Omental fat pad (tissue), 4 donors: ENCODE data around the gene GPSM3. TPM values are rescaled to one million over a fixed set of nuclear protein-coding genes. Genes with fewer than 3 reads are reported as not detected.
"Not testable (repeated sequence)": the region's sequence is repeated elsewhere in the genome, so short reads cannot be mapped to it uniquely, and the experiment has no call there.

Experiments
- ATAC-seq: fragments of 150-250 bp; one replicate; pipeline ENCODE4 v1.9.1; 2016; ENCODE audit warnings: mild to moderate bottlenecking, moderate library complexity; ENCODE audit not compliant: low FRiP score
- DNase-seq: peaks from one replicate; pipeline ENCODE4 v3.0.0-alpha.2; 2019; ENCODE audit warnings: low spot score
- total RNA-seq, 4 donors: library from RNA; depleted of rRNA; stranded (reverse); fragments of >200 nt; gene quantifications; one replicate each; pipeline ENCODE4 v1.1.0, GENCODE V29; 2016
- TF ChIP-seq, protein P1 (sequence below), 3 donors: fragments of 450-650 bp; IDR thresholded peaks; one replicate each; pipeline ENCODE4 v1.5.1; 2016 to 2017; ENCODE audit warnings: antibody characterized with exemption in 3 of 3, mild to moderate bottlenecking in 3 of 3, moderate library complexity in 2 of 3

GPSM3 gene
- total RNA-seq, 4 donors from 2014 or later: 9.7 to 28.3 (median 23.2) TPM

DNA sequence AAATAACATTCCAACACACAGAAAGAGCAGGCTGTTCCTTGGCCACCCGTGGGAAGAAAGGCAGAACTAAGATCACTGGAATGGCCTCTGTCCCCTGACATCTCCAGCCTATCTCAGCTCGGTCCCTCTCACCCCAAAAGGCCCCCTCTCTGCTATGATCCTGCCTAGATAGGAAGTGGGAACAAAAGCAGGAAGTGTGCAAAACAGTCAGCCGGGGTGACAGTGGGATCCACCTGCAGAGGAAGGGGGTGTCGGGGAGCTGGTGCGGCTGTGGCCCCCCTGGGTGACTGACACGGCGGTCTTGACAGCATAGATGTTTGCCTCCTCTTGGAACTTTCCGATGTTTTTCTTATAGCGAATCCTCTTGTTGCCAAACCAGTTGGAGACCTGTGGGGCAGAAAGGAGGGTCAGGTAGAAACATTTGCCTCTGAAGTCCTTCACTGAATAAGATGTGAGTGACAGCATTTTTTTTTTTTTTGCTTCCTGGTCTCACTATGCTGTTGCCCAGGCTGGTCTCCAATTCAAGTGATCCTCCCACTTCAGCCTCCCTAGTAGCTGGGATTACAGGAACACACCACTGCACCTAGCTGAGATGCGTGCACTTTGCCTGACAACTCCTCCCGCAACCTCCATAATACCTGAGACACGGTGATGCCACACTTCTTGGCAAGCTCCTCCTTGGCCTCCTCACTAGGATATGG is 5.3 kb downstream of the GPSM3 start:
- TF ChIP-seq, protein P1, sequence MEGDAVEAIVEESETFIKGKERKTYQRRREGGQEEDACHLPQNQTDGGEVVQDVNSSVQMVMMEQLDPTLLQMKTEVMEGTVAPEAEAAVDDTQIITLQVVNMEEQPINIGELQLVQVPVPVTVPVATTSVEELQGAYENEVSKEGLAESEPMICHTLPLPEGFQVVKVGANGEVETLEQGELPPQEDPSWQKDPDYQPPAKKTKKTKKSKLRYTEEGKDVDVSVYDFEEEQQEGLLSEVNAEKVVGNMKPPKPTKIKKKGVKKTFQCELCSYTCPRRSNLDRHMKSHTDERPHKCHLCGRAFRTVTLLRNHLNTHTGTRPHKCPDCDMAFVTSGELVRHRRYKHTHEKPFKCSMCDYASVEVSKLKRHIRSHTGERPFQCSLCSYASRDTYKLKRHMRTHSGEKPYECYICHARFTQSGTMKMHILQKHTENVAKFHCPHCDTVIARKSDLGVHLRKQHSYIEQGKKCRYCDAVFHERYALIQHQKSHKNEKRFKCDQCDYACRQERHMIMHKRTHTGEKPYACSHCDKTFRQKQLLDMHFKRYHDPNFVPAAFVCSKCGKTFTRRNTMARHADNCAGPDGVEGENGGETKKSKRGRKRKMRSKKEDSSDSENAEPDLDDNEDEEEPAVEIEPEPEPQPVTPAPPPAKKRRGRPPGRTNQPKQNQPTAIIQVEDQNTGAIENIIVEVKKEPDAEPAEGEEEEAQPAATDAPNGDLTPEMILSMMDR (IDR thresholded peaks at IDR 0.05): no peak
- no peak for ATAC-seq
- no peak for DNase-seq

DNA sequence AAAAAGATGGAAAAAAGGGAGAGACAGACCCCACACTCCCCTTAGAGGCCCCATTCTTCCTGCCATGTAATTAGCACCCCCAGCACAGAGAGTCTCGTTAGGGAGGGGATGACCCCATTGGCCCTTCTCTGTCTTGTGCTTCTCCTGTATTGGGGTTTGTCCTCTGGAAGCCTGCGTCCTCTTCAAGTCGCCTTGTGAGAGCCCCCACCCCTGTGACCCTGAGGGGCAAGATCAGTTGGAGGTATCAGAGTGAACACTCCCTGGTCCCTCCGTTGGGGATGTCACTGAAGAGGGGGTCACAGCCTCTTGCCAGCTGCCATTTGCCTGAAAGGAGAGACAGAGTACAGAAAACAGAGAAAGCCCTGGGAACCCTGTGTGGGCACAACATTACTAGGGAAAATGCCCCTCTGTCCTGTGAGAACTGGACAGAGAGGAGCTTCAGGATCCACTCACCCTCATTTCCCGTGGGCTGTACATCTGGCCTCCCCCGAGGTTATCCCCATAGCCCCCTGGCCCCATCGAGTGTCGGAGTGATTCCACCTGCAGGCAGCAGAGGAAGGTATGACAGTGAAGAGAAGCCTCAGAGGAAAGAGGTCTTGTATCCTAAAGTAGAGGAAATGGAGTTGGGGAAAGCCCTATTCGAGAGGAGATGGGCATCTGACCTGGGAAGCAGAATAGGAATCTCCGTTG is 6.1 kb downstream of the GPSM3 start:
- not testable (repeated sequence) for ATAC-seq, DNase-seq

DNA sequence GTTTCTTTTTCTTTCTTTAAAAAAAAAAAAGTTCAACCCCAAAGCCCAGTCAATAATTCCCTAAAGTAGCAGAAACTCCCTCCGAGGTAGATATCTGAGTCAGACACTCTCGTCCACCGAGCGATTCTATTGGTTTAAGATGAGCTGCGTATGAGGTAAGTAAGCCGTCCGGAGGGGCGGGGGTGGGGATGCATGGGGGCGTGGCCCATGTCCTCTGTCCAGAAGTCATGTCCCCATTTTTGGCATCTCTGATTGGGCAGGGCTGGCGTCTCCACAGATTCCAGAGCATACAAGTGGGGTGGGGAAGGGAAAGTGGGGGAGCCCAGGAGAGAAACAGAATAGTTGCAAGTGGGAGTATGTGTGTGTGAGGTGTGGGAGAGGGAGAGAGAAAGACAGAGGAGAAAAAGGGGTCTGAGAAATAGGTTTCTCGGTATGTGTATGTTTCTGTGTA is 6.7 kb downstream of the GPSM3 start:
- DNase-seq (peak; percentile 76), ATAC-seq (peak; percentile 46)

DNA sequence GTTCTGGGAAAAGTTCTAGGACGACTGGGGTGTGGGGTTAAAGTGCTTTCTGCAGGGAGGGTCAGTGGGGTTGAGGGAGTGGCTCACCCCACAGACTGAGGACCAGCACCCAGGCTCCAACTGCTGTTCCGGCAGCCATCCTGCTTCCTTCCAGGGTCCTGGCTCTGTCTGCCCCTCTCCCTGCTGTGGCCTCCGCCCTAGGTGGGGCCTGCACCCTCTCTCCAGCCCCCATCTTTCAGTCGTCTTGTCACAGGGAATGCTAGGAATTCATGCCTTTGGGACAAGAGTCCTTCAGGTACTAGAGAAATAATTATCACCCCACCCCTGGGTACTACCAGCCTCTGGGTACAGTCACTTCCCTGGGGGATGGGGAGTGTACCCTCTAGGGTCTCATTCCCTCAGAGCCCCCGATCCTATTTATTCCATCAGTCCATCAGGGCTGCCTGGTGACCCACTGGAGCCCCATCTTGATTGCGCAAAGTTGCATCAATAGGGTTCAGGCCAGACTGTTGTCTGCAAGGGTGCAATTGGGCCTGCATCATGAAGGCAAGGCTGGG is 8.3 kb downstream of the GPSM3 start, which contains the start of gene AGER:
TSS of gene AGER (minus strand) at position 170 of the 557 bp plus-strand sequence. CDS start at position 139, 31 bp downstream.
- DNase-seq: no peak
- TF ChIP-seq, protein P1 (IDR thresholded peaks at IDR 0.05): no peak
- no peak for ATAC-seq

DNA sequence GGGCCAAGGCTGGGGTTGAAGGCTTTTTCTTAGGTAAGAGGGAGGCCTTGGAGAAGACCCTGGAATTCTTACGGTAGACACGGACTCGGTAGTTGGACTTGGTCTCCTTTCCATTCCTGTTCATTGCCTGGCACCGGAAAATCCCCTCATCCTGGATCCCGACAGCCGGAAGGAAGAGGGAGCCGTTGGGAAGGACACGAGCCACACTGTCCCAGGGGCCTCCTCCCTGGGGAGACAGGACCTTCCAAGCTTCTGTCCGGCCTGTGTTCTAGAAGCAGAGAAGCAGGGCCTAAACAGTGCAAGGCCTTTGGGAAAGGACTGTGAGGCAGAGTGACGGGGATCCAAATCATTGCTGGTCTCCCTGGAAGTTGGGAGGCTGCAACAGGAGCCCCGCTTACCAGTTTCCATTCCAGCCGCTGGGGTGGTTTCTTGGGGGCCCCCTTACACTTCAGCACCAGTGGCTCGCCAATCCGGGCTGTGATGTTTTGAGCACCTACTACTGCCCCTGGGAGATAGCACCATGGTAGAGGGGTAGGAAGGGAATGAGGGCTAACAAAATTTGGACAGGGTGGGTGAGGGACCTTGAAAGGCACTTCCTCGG is 8.9 kb downstream of the GPSM3 start:
- no peak for ATAC-seq
- no peak for DNase-seq
- TF ChIP-seq, protein P1 (IDR thresholded peaks at IDR 0.05): no peak

DNA sequence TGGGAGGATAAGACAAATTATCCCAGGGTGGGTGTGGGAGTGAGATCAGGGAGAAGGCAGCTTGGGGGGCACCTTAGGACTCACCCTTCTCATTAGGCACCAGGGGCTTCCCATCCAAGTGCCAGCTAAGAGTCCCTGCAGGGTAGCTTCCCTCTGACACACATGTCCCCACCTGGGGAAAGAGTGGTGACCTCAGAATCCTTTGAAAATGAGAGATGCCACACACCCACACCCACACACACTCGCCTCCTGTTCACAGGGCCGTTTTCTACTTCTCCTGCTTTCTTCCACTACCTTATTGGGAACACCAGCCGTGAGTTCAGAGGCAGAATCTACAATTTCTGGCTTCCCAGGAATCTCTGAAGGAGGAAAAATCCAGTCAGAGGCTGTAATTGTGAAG is 9.4 kb downstream of the GPSM3 start:
- ATAC-seq (no peak), DNase-seq (no peak)
- TF ChIP-seq, protein P1 (IDR thresholded peaks at IDR 0.05): no peak

DNA sequence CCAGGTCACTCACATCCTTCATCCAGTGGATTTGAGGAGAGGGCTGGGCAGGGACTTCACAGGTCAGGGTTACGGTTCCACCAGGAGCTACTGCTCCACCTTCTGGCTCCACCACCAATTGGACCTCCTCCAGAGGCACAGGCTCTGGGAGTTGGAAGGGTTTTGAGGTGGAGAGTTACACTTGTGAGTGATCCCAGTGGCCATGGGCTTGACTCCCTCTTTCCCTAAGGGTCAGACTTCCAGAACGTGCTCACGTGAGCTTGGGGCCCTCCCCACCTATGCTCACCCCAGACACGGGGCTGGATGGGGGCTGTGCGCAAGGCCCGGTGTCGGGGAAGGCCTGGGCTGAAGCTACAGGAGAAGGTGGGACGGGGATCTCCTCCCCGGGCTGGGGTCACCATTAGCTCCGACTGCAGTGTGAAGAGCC is 9.9 kb downstream of the GPSM3 start:
- TF ChIP-seq, protein P1 (IDR thresholded peaks at IDR 0.05): no peak
- ATAC-seq: no peak
- DNase-seq: no peak
